HPDE6-E6E7 (cell line): ENCODE measurements around the gene SYNJ1.
"Not testable (repeated sequence)": the region's sequence is repeated elsewhere in the genome, so short reads cannot be mapped to it uniquely, and the experiment has no call there.

Source experiments
- DNase-seq: peaks from one replicate; pipeline ENCODE4 v3.0.0; 2011; ENCODE audit warnings: missing footprints; ENCODE audit errors: extremely low spot score

The SYNJ1 gene

DNA sequence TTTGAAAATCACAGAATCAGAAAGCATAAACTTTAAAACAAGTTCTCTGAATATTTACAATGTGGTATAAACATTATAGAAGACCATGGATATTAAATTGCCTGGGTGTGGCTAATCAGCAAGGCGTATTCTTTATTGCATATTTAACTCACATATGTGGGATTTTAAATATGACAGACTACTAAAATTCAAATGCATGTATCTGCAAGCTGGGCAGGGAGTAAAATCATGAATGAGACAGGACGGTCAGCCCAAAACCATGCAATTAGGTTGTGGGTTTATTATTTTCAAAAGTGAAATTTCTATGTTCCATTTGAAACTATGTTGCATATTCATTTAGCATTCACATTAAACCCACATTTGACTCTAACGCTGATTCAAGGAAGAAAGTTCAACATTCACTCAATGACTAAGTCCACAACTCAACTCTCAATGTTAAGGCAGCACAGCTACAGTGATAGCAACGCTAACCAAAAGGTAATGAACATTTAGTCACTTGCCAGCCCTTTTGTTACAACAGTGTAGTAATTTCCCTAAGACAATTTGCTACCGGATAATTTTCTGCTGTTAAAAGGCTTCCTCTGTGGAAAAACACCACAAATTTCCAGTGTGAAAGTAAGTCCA, 6.3 kb upstream of the SYNJ1 start:
- DNase-seq, result no peak

DNA sequence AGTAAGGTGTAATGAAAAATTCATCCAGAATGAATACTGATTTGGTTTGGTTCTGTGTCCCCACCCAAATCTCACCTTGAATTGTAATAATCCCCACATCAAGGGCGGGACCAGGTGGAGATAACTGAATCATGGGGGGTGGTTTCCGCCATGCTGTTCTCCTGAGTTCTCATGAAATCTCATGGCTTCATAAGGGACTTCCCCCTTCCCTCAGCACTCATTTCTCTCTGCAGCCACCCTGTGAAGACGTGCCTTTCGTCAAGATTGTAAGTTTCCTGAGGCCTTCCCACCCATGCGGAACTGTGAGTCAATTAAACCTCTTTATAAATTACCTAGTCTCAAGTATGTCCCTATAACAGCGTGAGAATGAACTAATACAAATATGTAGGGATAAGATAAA, 5.5 kb upstream of the SYNJ1 start:
- no peak for DNase-seq

DNA sequence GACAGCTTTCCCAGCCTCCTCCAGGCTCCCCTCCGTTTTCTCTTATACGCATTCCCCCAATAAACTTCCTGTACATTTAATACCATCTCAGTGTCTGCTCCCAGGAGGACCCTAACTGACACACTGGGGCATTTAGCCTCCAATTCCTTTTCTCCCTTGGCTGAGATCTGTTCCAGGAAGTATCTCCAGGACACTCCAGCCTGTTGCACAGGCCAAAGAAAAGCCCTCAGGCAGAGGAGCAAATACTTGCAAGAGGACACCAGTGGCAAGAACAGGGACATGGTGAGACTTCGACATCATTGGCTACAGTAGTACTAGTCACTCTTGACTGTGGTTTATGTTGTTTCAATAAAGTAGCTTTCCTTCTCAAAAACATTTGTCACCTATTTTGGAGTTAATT, 4.7 kb upstream of the SYNJ1 start:
- no peak for DNase-seq

DNA sequence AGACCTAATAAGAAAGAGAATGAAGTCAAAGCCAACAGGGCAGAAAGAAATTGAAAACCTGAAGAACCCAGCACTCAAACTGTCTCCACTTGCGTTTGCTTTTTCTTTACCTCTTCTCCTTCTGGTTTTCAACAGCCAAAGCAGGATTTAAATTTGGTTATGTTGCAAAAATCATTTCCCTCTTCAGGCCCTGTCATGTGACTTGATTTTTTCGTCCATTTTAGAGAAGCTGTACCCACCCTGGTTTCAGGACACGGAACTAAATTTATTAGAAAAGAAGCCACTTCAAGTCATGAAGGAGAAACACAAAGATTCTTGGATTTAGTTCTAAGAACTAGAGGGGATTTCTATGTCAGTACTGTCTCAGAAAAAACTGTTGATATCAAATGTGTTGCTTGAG, 1.0 kb upstream of the SYNJ1 start:
- DNase-seq, result no peak

DNA sequence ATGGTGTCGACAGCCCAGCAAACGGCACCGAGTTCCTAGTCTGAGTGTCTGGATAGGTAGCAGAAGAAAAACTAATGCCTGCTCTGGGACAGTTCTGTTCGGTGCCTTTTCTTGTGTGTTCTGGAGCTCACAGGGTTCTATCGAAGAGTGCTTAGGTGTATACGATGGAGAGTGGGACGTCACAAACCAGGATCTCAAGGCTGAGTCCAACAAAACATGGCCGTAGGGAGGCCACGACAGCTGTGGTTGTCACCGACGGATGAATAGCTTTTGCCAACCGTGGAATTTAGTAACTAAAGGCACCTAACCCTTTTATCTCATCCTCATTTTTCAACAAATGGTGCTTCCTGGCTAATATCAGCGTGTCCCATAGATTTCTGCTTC, 635 bp upstream of the SYNJ1 start:
- no peak for DNase-seq

DNA sequence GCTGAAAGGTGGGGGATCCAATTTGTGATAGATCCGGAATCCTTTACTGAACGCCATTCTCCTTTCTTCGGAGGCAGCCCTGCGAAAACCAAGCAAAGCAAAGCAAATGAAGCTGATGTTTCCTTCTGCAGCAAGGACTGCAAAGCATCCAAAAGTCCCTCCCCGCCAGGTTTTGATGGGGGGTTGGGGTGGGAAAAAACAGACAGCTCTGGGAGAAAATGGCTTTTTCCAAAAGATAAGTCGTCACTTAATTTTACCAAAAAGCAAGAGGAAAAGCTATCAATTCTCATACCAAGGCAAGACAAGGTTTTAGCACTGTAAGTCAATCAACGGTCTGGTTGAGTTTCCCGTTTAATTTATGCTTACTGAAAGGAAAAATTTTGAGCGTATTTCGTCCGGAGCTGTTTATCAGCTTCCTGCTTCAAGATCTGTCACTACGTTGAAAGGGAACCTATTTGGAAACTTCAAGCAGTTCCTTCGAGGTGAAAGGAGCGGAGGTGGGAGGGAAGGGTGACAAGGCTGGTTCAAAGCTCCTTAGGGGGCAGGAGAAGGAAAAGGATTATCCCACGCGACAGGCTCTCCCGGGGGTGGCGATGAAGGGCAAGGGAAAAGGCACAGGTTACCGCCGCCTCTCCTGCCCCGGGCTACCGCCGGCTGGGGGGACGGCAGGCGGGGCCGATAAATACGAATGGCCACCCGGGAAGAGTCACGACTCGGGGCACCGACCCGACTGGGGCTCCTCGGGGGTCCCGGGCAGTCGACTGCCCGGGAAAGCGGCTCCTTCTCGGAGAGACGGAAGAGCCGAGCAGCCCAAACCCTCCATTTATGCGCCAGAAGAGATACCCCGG, 750 bp downstream of the SYNJ1 start:
- peak; percentile 10 for DNase-seq

DNA sequence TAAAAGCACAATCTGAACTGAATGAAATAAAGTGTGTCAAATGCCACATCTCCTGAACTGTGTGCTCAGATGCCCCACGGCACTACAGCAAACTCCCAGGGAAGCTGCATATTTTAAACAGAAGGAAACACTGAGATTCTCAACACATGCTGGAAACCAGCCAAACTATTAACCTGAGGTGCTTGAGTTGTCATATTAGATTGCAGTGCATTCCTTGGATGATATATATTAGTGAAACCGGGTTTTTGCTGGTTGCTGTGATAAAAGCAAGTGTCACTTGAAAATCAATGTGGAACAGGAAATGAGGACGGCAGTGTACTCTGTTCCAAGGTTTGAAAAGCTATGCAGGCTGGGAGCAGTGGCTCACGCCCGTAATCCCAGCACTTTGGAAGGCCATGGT, 8.7 kb downstream of the SYNJ1 start:
- no peak for DNase-seq

DNA sequence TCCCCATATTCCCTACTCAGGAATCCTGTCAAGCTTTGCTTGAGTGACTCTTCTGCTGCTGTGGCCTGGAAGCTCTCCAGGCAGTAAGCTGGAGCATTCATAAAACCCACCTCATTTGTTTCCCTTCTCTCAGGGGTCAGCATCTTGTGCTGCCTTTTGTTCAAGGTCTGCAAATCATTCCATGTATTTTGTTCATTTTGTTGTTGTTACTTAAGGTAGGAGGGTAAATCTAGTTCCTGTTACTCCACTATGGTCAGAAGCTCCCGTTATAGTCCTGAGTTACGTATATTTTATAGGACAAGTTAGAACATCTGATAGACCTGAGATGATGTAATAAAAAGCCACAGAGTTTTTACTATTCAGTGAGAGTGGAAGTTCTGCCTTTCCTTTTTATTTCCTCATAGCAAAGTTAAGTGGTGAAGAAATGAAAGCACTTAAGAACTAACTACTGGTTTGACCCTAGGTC, 9.9 kb downstream of the SYNJ1 start:
- DNase-seq, result peak; percentile 6

DNA sequence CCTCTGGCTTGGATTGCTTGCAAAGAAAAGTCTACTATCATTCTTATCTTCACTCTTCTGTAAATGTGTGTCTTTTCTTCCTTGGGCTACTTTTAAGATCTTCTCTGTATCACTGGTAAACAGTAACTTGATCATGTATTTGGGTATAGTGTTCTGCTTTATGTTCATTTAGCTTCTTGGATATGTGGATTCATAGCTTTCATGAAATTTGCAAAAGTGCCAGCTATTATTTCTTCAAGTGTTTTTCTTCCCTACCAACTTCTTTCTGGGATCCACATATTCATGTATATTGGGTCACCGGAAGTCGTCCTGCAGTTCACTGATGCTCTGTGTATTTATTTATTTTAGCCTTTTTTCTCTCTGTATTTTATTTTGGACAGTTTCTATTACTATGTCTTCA, 11.3 kb downstream of the SYNJ1 start:
- no peak for DNase-seq

DNA sequence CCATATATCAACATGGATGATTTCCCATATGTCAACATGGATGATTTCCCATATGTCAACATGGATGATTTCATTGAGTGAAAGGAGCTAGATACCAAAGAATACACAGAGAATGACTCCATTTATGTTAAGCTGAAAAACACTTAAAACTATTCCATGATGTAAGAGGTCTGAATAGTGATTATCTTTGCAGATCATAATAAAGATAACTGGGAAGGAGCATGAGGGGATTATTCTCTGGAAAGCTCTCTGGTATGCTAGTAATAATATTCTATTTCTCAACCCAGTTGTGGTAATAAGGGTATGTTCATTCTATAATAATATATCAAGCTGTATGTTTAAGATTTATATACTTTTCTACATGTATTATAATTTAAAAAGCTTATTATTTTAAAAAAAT, 14.1 kb downstream of the SYNJ1 start:
- no peak for DNase-seq

DNA sequence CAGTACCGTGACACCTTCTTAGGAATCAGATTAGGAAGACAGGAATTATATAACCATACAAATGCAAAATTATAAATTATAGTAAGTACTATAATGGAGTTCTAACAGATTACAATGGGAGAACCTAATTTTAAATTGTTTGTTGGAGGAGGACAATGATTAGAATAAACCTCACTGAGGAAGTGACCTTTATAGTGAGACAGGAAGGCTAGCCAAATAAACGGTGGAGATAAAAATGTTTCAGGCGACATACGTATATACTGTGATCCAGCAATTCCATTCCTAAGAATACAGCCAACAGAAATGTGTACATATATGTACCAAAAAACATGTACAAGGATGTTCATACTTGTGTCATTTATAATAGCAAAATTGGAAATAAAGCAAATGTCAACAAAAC, 15.2 kb downstream of the SYNJ1 start:
- no peak for DNase-seq

DNA sequence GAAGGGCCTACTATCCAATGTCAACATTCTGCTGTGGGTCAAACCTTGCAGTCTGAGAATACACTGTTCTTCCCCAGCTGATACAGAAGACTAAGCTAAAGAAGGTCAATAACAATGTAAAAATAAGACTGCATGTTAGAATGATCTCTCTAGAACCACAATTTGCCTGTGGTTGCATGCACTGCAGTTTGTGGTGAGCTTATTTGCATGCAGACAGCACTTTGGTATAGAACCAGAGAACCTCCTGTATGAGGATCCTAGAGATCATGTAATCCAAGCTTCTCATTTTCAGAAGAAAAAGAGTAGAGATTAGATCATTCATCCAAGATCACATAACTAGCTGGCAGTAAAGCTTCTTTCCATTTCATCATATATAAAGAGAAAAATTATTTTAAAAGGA, 15.8 kb downstream of the SYNJ1 start:
- no peak for DNase-seq

DNA sequence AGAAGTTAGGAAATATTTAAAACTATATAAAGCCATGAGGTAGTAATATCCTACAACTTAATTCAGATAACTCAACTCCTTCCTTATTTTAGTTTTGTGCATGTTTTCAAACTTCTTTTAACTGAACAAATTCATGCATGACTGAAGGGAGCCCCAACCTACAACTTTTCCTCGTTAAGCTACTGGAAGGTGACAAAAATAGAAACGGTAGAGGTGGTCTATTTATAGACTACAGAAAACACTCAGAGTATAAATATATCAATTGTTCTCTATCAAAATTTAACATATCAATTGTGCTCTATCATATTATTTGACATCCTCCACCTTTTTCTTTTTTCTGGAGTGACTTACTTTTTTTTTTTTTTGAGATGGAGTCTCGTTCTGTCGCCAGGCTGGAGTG, 16.8 kb downstream of the SYNJ1 start:
- DNase-seq, result no peak

DNA sequence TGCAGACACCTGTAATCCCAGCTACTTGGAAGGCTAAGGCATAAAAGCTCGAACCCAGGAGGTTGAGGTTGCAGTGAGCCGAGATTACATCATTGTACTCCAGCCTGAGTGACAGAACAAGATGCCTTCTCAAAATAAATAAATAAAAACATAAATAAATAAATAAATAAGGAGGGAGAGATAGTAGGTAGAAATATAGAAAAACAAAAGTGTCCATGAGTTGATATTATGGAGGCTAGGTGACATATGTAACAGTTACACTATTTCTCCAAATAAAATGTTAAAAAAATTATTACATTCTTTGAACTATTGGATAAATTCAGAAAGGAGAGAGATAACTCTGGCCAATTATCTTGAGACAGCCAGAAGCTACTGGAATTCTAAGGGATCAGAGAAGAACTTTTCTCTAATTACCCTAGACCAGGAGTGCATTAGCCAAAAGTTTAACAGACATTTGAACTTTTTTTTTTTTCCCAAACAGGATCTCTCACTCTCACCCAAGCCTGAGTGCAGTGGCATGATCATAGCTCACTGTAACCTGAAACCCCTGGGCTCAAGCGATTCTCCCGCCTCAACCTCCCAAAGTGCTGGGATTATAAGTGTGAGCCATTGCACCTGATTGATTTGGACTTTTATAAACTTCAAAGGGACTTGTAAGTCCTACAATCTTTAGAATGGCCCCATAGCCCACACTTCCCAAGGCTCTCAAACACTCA, 17.6 kb downstream of the SYNJ1 start:
- no peak for DNase-seq

DNA sequence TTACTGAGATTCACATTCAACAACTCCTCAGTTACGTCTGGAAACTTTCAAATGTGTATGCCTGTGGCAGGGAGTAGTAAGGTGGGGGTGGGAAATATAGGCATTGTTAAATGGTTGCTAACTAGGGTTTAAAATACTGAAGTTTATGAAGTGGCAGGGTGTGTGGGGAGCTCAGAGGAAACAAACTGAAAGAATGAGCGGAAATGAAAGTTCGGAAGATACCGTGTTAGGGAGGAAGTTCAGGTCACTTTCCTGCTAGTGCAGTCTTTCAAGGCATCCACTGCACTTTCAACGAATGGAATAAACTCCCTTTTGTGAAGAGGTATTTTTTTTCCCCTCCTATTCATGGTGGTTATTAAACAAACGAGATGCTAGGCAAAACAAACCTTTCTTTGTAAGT, 19.7 kb downstream of the SYNJ1 start:
- DNase-seq, result no peak

DNA sequence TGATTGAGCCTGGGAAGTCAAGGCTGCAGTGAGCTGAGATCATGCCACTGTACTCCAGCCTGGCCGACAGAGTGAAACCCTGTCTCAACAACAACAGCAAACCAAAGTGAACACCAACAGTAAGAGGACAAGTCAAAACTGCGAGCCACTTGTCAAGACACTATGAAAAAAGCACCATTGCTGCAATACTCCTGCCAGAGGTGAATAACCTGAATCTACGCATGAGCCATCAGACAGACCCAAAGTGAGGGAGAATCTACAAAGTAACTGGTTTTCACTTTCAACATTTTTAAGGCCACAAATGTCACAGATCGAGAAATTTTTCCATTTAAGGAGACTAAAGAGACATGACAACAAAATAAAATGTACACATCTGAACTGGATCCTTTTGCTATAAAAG, 21.9 kb downstream of the SYNJ1 start:
- DNase-seq, result no peak

DNA sequence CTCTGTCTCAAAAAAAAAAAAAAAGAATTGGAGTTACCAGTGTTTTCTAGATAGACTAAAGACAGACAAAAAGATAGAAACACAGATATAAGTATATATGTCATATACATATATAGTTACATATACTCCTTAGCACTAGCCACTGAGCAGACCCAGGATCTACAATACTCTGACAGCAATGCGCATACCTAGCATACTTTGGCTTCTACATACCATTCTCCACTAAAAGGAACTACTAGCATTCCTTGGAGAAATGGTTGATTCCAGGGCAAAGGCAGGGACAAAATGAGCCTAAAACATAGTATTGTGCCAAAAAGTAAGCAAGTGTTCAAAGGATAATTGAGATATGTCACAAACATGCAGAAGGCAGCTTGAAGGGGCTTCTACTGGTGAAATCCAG, 22.7 kb downstream of the SYNJ1 start:
- no peak for DNase-seq

DNA sequence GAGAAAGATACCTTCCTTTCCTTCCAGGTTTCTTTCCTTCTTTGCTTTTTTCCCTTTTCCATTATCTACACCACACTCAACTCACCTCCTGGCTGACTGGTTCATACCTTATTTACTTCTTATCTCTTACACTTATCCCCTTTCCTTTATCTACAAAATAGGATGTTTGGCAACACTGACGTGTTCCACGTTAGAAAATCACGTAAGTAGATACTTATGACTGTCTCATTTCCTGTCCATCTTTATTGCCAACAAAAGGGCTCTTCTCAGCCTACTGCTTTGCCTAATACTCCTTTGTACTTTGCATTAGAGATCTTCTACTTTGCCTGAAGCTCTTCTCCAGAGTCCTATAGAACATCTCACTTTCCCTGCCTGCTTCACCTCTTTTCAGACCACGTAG, 25.1 kb downstream of the SYNJ1 start:
- no peak for DNase-seq

DNA sequence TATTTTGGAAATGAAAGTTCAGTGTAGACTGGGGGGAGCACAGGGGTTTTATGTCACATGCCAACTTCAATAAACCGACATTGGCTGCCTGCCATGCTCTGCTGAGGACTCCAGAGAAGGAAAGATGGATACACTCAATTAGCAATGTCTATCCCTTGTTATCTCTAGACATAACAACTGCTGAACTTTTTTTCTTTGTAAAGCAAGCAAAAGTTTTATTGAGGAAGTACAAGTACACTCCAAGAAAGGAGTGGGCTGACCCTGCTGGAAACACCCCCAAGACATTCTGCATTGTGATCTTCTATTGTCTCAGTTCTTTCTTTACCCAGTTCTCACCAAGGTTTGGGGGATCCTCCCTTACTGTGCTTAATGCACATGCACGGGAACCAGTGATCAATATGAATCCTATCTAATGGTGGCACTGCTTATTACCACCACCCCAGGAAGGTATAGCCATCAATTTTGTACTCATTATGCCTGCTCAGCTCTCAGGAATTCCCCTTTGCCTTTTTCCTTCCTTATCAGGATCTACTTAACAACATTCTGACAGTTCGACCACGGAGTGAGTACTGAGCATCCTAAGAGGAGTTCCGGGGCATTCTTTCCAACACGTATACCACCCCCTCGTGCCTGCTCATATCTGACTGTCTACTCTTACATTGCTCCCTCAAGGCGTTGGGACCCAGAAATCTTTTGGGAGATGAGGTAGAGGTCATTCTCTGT, 28.7 kb downstream of the SYNJ1 start:
- no peak for DNase-seq

DNA sequence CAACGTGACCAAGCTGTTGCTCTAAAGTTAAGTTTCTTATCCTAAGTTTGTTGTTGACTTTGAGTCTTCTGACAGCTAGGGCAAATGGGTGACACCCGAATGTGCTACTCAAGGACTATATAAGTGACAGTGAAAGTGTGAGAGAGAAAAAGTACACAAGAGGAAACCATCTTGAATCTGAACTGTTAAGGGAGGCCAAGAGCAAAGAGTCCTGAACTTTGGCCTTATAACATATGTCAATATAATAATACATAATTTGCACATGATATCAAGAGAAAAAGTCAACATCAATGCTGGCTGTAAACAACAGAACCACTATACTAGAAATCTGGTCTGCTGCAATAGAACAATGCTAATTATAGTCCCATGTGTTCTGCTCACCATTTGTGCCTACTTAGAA, 29.5 kb downstream of the SYNJ1 start:
- DNase-seq, result no peak

DNA sequence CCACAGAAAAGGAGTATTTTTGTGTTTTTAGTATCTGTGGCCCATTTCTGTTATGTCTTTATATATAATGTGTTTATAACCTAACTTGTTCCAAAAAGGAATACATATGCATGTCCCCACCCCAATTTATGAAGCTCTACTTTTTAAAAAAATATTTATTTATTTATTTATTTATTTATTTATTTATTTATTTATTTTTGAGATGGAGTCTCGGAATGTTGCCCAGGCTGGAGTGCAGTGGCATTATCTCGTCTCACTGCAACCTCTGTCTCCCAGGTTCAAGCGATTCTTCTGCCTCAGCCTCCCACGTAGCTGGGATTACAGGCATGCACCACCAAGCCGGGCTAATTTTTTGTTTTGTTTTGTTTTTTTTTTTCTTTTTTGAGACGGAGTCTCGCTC, 32.3 kb downstream of the SYNJ1 start:
- not testable (repeated sequence) for DNase-seq

DNA sequence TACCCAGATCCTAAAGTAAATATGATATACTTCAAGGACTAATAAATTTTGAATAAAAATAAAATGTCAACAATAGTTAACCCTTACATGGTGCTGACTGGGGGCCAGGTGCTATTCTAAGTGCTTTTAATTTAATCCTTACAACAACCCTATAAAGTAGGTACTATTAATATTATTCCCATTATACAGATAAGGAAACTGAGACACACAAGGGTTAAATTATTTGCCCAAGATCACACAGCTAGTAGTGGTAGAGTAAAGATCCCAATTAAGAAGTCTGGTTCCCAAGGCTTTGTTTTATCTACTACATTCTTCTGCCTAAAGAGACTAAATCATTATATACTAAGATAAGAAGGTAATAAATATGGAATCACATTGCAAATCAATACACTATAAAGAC, 34.2 kb downstream of the SYNJ1 start:
- DNase-seq, result no peak
